ENCODE measurements around the gene BCAS1.

BCAS1 gene

DNA sequence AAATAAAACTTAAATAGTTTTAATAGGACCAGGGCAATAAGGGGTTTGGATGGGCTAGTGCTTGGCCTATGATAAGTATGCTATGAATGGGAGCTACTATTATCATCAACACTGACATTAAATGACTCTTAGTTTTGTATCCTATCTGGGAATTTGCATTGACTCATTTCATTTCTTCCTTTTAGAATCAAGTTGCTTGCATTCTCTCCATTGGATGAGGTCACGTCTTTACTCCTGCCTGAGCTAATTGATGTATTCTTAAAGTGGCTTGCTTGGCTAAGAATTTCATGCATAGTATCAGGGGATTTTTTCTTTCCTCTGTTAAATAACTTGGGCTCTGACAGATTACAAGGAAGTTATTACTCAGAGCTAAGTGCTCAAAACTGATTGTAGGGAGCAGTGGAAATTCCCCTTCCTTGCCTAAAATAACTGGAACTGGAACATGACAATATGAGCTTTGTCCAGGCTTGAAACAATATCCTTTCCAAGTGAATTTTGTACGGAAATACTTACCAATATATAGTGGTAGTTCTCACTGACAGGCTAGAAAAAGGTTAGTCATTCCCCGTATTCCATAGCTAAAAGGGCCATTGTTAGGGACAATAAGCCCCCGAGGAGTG lies 169.9 kb downstream of the BCAS1 start:
- DNase-seq: no peak

GRCh38 chr20:53899351-53900167 lies 170.8 kb downstream of the BCAS1 start:
- DNase-seq: no peak

GRCh38 chr20:53898556-53898931 lies 171.8 kb downstream of the BCAS1 start:
- no peak for DNase-seq

DNA sequence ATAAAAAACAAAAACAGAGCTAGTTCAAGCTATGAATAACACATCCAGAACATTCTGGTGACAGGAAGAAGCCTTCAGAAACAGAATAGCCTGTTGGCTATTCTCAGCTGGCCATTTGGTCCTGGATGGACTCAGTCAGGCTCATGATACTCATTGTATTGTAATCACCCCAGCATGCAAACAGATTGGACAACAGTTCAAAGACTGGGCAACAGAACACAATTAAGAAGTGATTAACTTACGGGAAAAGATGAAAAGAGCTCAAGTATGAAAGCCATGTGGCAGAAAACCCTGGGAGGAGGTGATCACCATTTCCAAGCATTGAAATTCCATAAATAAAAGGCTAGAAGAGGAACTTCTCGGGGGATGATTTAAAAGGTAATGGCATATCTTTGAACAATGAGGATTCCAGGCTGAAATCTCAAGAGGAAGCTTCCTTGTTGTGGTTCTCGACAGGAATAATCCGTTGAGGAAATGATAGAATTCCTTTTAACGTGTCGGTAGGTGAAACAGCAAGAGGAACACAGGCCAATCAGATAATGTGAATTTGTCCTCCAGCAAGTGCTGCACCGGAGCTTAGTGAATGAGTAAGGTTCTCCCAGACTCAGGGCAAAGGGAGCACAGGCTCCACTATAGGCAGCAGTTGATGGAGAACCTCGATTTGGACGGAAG lies 172.4 kb downstream of the BCAS1 start:
- no peak for DNase-seq

DNA sequence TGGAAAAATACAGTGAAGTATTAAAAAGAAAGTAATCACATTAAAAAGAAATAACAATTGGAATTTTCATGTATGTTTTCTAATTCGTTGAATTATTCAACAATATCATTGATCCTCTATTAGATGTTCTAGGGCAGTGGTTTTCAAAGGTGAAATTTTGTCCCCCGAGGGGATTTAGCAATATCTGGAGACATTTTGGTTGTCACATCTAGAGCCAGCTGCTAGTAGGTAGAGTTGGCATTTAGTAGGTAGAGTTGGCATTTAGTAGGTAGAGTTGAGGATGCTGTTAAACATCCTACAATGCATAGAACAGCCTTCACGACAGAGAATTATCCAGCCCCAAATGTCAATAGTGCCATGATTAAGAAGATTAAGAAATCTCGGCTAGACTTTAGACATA lies 173.7 kb downstream of the BCAS1 start:
- DNase-seq: no peak

GRCh38 chr20:53896041-53896440 lies 174.4 kb downstream of the BCAS1 start:
- DNase-seq: no peak

- DNase-seq: no peak
These were observed 175.0 kb downstream of the BCAS1 start for GRCh38 chr20:53895385-53895755.

DNA sequence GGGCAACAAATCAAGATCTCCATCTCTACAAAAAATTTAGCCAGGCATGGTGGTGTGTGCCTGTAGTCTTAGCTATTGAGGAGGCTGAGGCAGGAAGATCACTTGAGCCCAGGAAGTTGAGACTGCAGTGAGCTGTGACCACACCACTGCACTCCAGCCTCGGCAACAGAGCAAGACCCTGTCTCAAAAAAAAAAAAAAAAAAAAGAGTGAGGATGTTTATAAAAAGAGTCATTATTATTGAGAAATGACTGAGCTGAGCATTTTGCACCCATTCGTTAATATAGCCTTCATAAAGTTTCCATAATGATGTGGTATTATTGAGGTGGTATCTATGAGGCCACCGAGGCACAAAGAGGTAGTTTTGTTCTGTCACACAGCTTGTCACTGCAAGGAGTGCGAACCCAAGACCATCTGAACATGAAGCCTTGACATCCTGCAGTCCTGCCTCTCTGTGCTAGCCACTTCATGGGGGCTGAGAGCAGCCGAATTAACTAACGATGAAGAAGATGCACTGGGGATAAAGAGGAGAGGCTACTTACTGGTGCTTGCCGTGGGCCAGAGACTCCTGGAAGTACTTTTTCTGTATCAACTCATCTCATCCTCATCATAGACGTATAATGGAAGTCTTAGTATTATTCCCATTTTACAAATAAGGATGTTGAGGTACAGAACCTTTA lies 175.5 kb downstream of the BCAS1 start:
- no peak for DNase-seq
